ENCODE measurements around the gene CRAT. TPM values are rescaled to one million over a fixed set of nuclear protein-coding genes. Genes with fewer than 3 reads are reported as not detected.
A peak's percentile ranks its signal among the peaks of the same experiment; 100 is the strongest.
"Not testable (repeated sequence)": the region's sequence is repeated elsewhere in the genome, so short reads cannot be mapped to it uniquely, and the experiment has no call there.

Gene CRAT
- total and polyA plus RNA-seq, 2 experiments from 2014 or later, result 40.4 to 64.6 TPM

GRCh38 chr9:129133082-129133481 lies 22.5 kb upstream of the CRAT start:
- Histone ChIP-seq H3K27me3 (no peaks in the 10 kb centered on the region), H4K20me1 (ENCODE audit: insufficient read depth, poor library complexity, severe bottlenecking) (no peaks in the 10 kb centered on the region), H3K36me3 (replicated peaks; ENCODE audit: insufficient read depth, low read depth) (no peaks in the 10 kb centered on the region), H3K27ac (no peak overlapping the region), H3K4me2 (no peak overlapping the region), H3K79me2 (no peaks in the 10 kb centered on the region), H3K4me1 (ENCODE audit: insufficient read depth) (no peaks in the 10 kb centered on the region), H3K4me3 (no peak overlapping the region), H2AFZ (no peak overlapping the region), H3K9me2 (replicated peaks; ENCODE audit: insufficient read depth) (no peaks in the 10 kb centered on the region), H3K9me3 (ENCODE audit: low read depth) (no peaks in the 10 kb centered on the region)
- TF ChIP-seq EZH2 (IDR thresholded peaks at IDR 0.05; ENCODE audit: borderline replicate concordance), result no peak
- TF ChIP-seq EZH2phosphoT487 (IDR thresholded peaks at IDR 0.05; ENCODE audit: low read depth, severe bottlenecking, unreplicated experiment), result no peak
- TF ChIP-seq, protein P1, sequence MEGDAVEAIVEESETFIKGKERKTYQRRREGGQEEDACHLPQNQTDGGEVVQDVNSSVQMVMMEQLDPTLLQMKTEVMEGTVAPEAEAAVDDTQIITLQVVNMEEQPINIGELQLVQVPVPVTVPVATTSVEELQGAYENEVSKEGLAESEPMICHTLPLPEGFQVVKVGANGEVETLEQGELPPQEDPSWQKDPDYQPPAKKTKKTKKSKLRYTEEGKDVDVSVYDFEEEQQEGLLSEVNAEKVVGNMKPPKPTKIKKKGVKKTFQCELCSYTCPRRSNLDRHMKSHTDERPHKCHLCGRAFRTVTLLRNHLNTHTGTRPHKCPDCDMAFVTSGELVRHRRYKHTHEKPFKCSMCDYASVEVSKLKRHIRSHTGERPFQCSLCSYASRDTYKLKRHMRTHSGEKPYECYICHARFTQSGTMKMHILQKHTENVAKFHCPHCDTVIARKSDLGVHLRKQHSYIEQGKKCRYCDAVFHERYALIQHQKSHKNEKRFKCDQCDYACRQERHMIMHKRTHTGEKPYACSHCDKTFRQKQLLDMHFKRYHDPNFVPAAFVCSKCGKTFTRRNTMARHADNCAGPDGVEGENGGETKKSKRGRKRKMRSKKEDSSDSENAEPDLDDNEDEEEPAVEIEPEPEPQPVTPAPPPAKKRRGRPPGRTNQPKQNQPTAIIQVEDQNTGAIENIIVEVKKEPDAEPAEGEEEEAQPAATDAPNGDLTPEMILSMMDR (IDR thresholded peaks at IDR 0.05; ENCODE audit: poor library complexity), result no peak
- DNase-seq (ENCODE audit: low spot score), result no peak
- 84% methylated on average over 4 of the region's 4 CpGs for WGBS (ENCODE audit: low lambda C conversion rate, missing lambda C conversion rate)

- Histone ChIP-seq H3K79me2 (no peaks in the 10 kb centered on the region), H3K27me3 (no peaks in the 10 kb centered on the region), H3K4me1 (ENCODE audit: insufficient read depth) (no peaks in the 10 kb centered on the region), H3K4me2 (no peak overlapping the region), H3K27ac (no peak overlapping the region), H2AFZ (no peak overlapping the region), H4K20me1 (ENCODE audit: insufficient read depth, poor library complexity, severe bottlenecking) (no peaks in the 10 kb centered on the region), H3K4me3 (no peak overlapping the region), H3K36me3 (replicated peaks; ENCODE audit: insufficient read depth, low read depth) (no peaks in the 10 kb centered on the region), H3K9me3 (ENCODE audit: low read depth) (no peaks in the 10 kb centered on the region), H3K9me2 (replicated peaks; ENCODE audit: insufficient read depth) (no peaks in the 10 kb centered on the region)
- TF ChIP-seq EZH2 (IDR thresholded peaks at IDR 0.05; ENCODE audit: borderline replicate concordance), result no peak
- TF ChIP-seq, protein P1 (IDR thresholded peaks at IDR 0.05; ENCODE audit: poor library complexity), result peak; percentile 92
- no peak for TF ChIP-seq EZH2phosphoT487 (IDR thresholded peaks at IDR 0.05; ENCODE audit: low read depth, severe bottlenecking, unreplicated experiment)
- WGBS (ENCODE audit: low lambda C conversion rate, missing lambda C conversion rate), result 49% methylated on average over 13 of the region's 13 CpGs
- DNase-seq (ENCODE audit: low spot score), result peak; percentile 83
Observed at GRCh38 chr9:129131300-129132145, 20.9 kb upstream of the CRAT start.

- WGBS (ENCODE audit: low lambda C conversion rate, missing lambda C conversion rate), result 67% methylated on average over 3 of the region's 3 CpGs
Observed at GRCh38 chr9:129130791-129131190, 20.2 kb upstream of the CRAT start.

DNA sequence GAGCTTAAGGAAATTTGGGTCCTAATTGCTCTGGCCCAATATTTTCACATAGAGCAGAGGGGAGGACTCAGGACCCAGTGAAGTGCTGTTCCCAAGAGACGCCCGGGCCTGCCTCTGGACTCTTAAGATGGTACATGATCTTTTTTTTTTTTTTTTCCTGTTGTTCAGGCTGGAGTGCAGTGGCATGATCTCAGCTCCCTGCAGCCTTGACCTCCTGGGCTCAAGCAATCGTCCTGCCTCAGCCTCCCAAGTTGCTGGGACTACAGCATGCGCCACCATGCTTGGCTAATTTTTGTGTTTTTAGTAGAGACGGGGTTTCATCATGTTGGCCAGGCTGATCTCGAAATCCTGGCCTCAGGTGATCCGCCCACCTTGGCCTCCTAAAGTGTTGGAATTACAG lies 19.7 kb upstream of the CRAT start:
- H3K4me3 ChIP-seq; H4K20me1 ChIP-seq (ENCODE audit: insufficient read depth, poor library complexity, severe bottlenecking); H3K27ac ChIP-seq; H3K9me3 ChIP-seq (ENCODE audit: low read depth); H3K9me2 ChIP-seq (replicated peaks; ENCODE audit: insufficient read depth); H3K4me1 ChIP-seq (ENCODE audit: insufficient read depth); H2AFZ ChIP-seq; H3K79me2 ChIP-seq; H3K4me2 ChIP-seq; H3K36me3 ChIP-seq (replicated peaks; ENCODE audit: insufficient read depth, low read depth); DNase-seq (ENCODE audit: low spot score); H3K27me3 ChIP-seq: not testable (repeated sequence)
- WGBS (ENCODE audit: low lambda C conversion rate, missing lambda C conversion rate), result 97% methylated on average over 7 of the region's 7 CpGs

More at GRCh38 chr9:129130791-129131190, 20.2 kb upstream of the CRAT start:
- Histone ChIP-seq H3K9me3 (ENCODE audit: low read depth) (no peaks in the 10 kb centered on the region), H4K20me1 (ENCODE audit: insufficient read depth, poor library complexity, severe bottlenecking) (no peaks in the 10 kb centered on the region), H3K4me2 (no peak overlapping the region), H3K4me1 (ENCODE audit: insufficient read depth) (no peaks in the 10 kb centered on the region), H3K4me3 (no peak overlapping the region), H2AFZ (no peak overlapping the region), H3K27me3 (no peaks in the 10 kb centered on the region), H3K36me3 (replicated peaks; ENCODE audit: insufficient read depth, low read depth) (no peaks in the 10 kb centered on the region), H3K9me2 (replicated peaks; ENCODE audit: insufficient read depth) (no peaks in the 10 kb centered on the region), H3K27ac (no peak overlapping the region), H3K79me2 (no peaks in the 10 kb centered on the region)
- DNase-seq (ENCODE audit: low spot score), result no peak
- TF ChIP-seq EZH2phosphoT487 (IDR thresholded peaks at IDR 0.05; ENCODE audit: low read depth, severe bottlenecking, unreplicated experiment) (no peak), EZH2 (IDR thresholded peaks at IDR 0.05; ENCODE audit: borderline replicate concordance) (no peak)
- TF ChIP-seq, protein P1 (IDR thresholded peaks at IDR 0.05; ENCODE audit: poor library complexity), result no peak

Data from hepatocyte (in vitro differentiated cells).